K562 (cell line): ENCODE data around the gene LLGL1. TPM values are rescaled to one million over a fixed set of nuclear protein-coding genes. Genes with fewer than 3 reads are reported as not detected.

Source experiments
- ATAC-seq: fragments of 200-7000 bp; cut with Tn5 transposase; 3 replicates; pipeline ENCODE4 v1.9.1; 2020; ENCODE audit warnings: moderate library complexity
- BruUV-seq: library from RNA; stranded (reverse); fragments of 400-500 nt; replicated peaks from 2 replicates; lab custom pipeline; 2021; lab: Mats Ljungman, UMichigan
- CTCF ChIA-PET: fragments of 300-600 bp; formaldehyde crosslinking; extraction: SDS; loops from one replicate; lab custom pipeline; 2021; ENCODE audit warnings: low intra/inter-chr PET ratio; lab: Yijun Ruan, JAX
- POLR2A ChIA-PET: fragments of 300-600, 350-650 bp; sonication (Branson Sonifier 250); formaldehyde crosslinking; extraction: SDS; loops from one replicate; lab custom pipeline; 2021; ENCODE audit warnings: antibody characterized with exemption, inconsistent platforms; lab: Yijun Ruan, JAX
- DNase-seq, 4 experiments: peaks; one replicate each; pipeline versions ENCODE4 v3.0.0 to v3.0.0-alpha.2; 2011 to 2018; ENCODE audit warnings: low spot score in 3 of 4, mixed read lengths in 3 of 4; ENCODE audit errors: extremely low read depth in 1 of 4
- FAIRE-seq: peaks from 2 replicates; lab custom pipeline; 2011; peaks lifted over from hg19 to GRCh38; lab: Jason Lieb, UNC
- H2AFZ ChIP-seq: 2 replicates; pipeline ENCODE4 v1.6.0; 2011; ENCODE audit warnings: low read depth, low read length, control low read depth, inconsistent platforms
- H3K27ac ChIP-seq: fragments of 200-600 bp; 3 replicates; pipeline ENCODE4 v1.8.0; 2011; ENCODE audit warnings: low read depth, mild to moderate bottlenecking, control low read depth, inconsistent platforms, low read length, moderate library complexity, mixed read lengths; ENCODE audit errors: extremely low read depth
- H3K27me3 ChIP-seq, 2 experiments: fragments of 300-600 bp in 1 of 2; 2 replicates in 1 of 2; 3 replicates in 1 of 2; pipeline versions ENCODE4 v1.6.0 to v1.8.0; 2011; ENCODE audit warnings: inconsistent platforms in 2 of 2, low read length in 2 of 2, mild to moderate bottlenecking in 1 of 2, mixed read lengths in 1 of 2, moderate library complexity in 1 of 2; ENCODE audit not compliant: control insufficient read depth in 2 of 2, insufficient read depth in 2 of 2
- H3K36me3 ChIP-seq: fragments of 300-600 bp; 3 replicates; pipeline ENCODE4 v1.8.0; 2011; ENCODE audit warnings: mild to moderate bottlenecking, low read length, inconsistent platforms; ENCODE audit not compliant: control insufficient read depth, insufficient read depth
- H3K4me1 ChIP-seq, 2 experiments: fragments of 200-600 bp in 1 of 2; replicated peaks in 1 of 2; 2 replicates in 1 of 2; 3 replicates in 1 of 2; pipeline versions ENCODE4 v1.5.1 to v1.8.0; 2011; ENCODE audit warnings: inconsistent platforms in 2 of 2, low read length in 2 of 2, mild to moderate bottlenecking in 1 of 2, mixed read lengths in 1 of 2, moderate library complexity in 1 of 2; ENCODE audit not compliant: control insufficient read depth in 2 of 2, insufficient read depth in 2 of 2
- H3K4me2 ChIP-seq: 2 replicates; pipeline ENCODE4 v1.6.1; 2011; ENCODE audit warnings: low read length, control low read depth, inconsistent platforms, mixed read lengths; ENCODE audit not compliant: insufficient read depth
- H3K4me3 ChIP-seq: fragments of 200-600 bp; sonication (generic), shearing (Covaris generic); 2 replicates; pipeline ENCODE4 v1.5.1; 2016; ENCODE audit warnings: control low read depth, inconsistent platforms
- H3K79me2 ChIP-seq: fragments of 200-600 bp; 3 replicates; pipeline ENCODE4 v1.8.0; 2011; ENCODE audit warnings: low read length, inconsistent platforms; ENCODE audit not compliant: control insufficient read depth, insufficient read depth
- H3K9ac ChIP-seq, 2 experiments: 2 replicates each; pipeline versions ENCODE4 v1.6.0 to v1.6.1; 2011; ENCODE audit warnings: low read depth in 2 of 2, low read length in 2 of 2, control low read depth in 1 of 2, inconsistent platforms in 1 of 2, mild to moderate bottlenecking in 1 of 2, mixed read lengths in 1 of 2; ENCODE audit not compliant: insufficient read depth in 1 of 2
- H3K9me1 ChIP-seq: one replicate; pipeline ENCODE4 v1.6.0; 2011; ENCODE audit warnings: inconsistent platforms, mild to moderate bottlenecking, low read length, moderate library complexity; ENCODE audit not compliant: control insufficient read depth, insufficient read depth
- H3K9me3 ChIP-seq: replicated peaks from 2 replicates; pipeline ENCODE4 v1.5.1; 2011; ENCODE audit warnings: low read depth, low read length, inconsistent platforms; ENCODE audit not compliant: control insufficient read depth, insufficient read depth
- H4K20me1 ChIP-seq: replicated peaks from 2 replicates; pipeline ENCODE4 v1.6.1; 2011; ENCODE audit warnings: low read length, inconsistent platforms, mixed read lengths; ENCODE audit not compliant: control insufficient read depth, insufficient read depth
- RFX1 ChIP-seq: fragments of 450-650 bp; IDR thresholded peaks from 2 replicates; pipeline ENCODE4 v1.6.1; 2016; ENCODE audit warnings: mild to moderate bottlenecking, moderate library complexity
- SMAD2 ChIP-seq: fragments of 150-350 bp; IDR thresholded peaks from 2 replicates; pipeline ENCODE4 v1.6.1; 2014; ENCODE audit warnings: low read depth, mild to moderate bottlenecking, low read length
- USF2 ChIP-seq: sonication (generic); formaldehyde crosslinking; IDR thresholded peaks from 2 replicates; pipeline ENCODE4 v1.5.0; 2020; ENCODE audit warnings: missing genetic modification reagents
- ZNF354B ChIP-seq: fragments of 250-450 bp; sonication (Bioruptor Pico); IDR thresholded peaks from 2 replicates; pipeline ENCODE4 v1.4.0; 2020
- WGBS: fragments of 100-300 bp; shearing (Covaris generic); methylation state at CpG from one replicate; pipeline ENCODE4 v1.1.6; 2016; ENCODE audit warnings: low coverage, mixed read lengths; ENCODE audit not compliant: insufficient coverage; ENCODE audit errors: missing lambda C conversion rate; 5-methylcytosine and 5-hydroxymethylcytosine counted together
- in situ Hi-C: fragments of 300-500 bp; cut with MboI; formaldehyde crosslinking; loops from 4 replicates; pipeline ENCODE4 v1.15.0; 2018; ENCODE audit warnings: inconsistent platforms, mixed read lengths
- intact Hi-C: fragments of 100-400 bp; cut with micrococcal nuclease; formaldehyde crosslinking; loops from 2 replicates; pipeline ENCODE4 v1.14.2; 2022
- polyA plus RNA-seq, 8 experiments: library from polyadenylated mRNA; depleted of rRNA in 4 of 8; stranded (reverse) in 5 of 8; unstranded in 3 of 8; fragments of >200 nt; fragmentation: Nextera tagmentation in 2 of 8; fragmentation: Illumina TruSeq in 1 of 8; extraction: Ambion mirVana in 2 of 8; extraction: Trizol in 1 of 8; gene quantifications; 2 replicates each; pipeline versions ENCODE4 v1.2.1 to v1.2.3, GENCODE V29; 2011 to 2014; ENCODE audit warnings: inconsistent platforms in 1 of 8, missing spikeins in 1 of 8
- total RNA-seq, 7 experiments: library from RNA; depleted of rRNA in 6 of 7; stranded (reverse); fragments of >200 nt in 6 of 7; fragmentation: Illumina TruSeq in 2 of 7; extraction: Trizol in 2 of 7; gene quantifications; 2 replicates each; pipeline versions ENCODE4 v1.2.1 to v1.2.3, GENCODE V29; 2011 to 2021; ENCODE audit warnings: low replicate concordance in 1 of 7

LLGL1 gene
- total and polyA plus RNA-seq, 9 of the 15 experiments (the other 6 are each of a cell fraction or from before 2014, with no cell fraction given), result 0.11 to 12.9 (median 5.3) TPM; not detected in 1

- Histone ChIP-seq H3K27me3 (no peaks in the 10 kb centered on the region), H4K20me1 (peaks cover 51% of the 10 kb centered on the region), H2AFZ (no peak overlapping the region), H3K27ac (no peak overlapping the region; the same call in 2 of the 3 replicates), H3K9me3 (no peaks in the 10 kb centered on the region), H3K4me2 (peak overlapping the region; percentile 95), H3K9me1 (no peaks in the 10 kb centered on the region), H3K36me3 (peaks cover 68% of the 10 kb centered on the region; the same call in 2 of the 3 replicates), H3K4me3 (peak overlapping the region; percentile 69; the same call in 1 of the 2 replicates), H3K9ac (peak overlapping the region in 1 of 2 experiments; percentile 65; a peak in 2 of 4 replicates), H3K4me1 (peaks cover 26 to 28% of the 10 kb centered on the region in 2 experiments; a peak in 4 of 5 replicates), H3K79me2 (peaks cover 94% of the 10 kb centered on the region)
- in situ Hi-C loops (no loop called here), intact Hi-C loops (loop anchor here (2.0 kb wide), 1 partner anchor 47 kb away; no protein-coding TSS in a partner anchor)
- DNase-seq (no peak), FAIRE-seq (no peak), ATAC-seq (no peak)
- TF ChIP-seq ZNF354B (no peak), SMAD2 (no peak), RFX1 (no peak), USF2 (CRISPR knock-in tag) (no peak)
- 38% methylated on average over 9 of the region's 9 CpGs for WGBS
- BruUV-seq, result no TSS peak
- CTCF ChIA-PET, result interaction anchor here (0.6 kb wide), 1 partner anchor 42 kb away, joined by 3 read pairs; no protein-coding TSS in a partner anchor
- POLR2A ChIA-PET, result interaction anchor here (0.6 kb wide), 1 partner anchor 1153 kb away, joined by 3 read pairs; no protein-coding TSS in a partner anchor
Observed at GRCh38 chr17:18187821-18188761, 37.3 kb upstream of the LLGL1 start.
